HS-27A (cell line): ENCODE measurements around the gene CGB5.
"Not testable (repeated sequence)": the region's sequence is repeated elsewhere in the genome, so short reads cannot be mapped to it uniquely, and the experiment has no call there.

Experiments used
- DNase-seq: peaks from one replicate; pipeline ENCODE4 v3.0.0-alpha.2; 2012; ENCODE audit warnings: low read depth, missing footprints

CGB5 gene

GRCh38 chr19:49020931-49021895 is 22.4 kb upstream of the CGB5 start:
- peak; percentile 53 for DNase-seq

GRCh38 chr19:49022116-49022515 is 21.5 kb upstream of the CGB5 start:
- DNase-seq: no peak

- DNase-seq: not testable (repeated sequence)
These were observed 19.4 kb upstream of the CGB5 start, which contains the start of gene CGB3 for GRCh38 chr19:49024233-49024632. Gene CGB3 (minus strand): TSS chr19:49024333. CDS start chr19:49023971, 362 bp downstream.

- DNase-seq: not testable (repeated sequence)
These were observed 18.6 kb upstream of the CGB5 start for GRCh38 chr19:49025088-49025487.

- DNase-seq: not testable (repeated sequence)
These were observed 18.0 kb upstream of the CGB5 start for GRCh38 chr19:49025599-49025998.

GRCh38 chr19:49028686-49029085 is 15.0 kb upstream of the CGB5 start:
- DNase-seq: not testable (repeated sequence)

GRCh38 chr19:49029749-49030148 is 13.9 kb upstream of the CGB5 start:
- not testable (repeated sequence) for DNase-seq

GRCh38 chr19:49030323-49030722 is 13.3 kb upstream of the CGB5 start:
- not testable (repeated sequence) for DNase-seq

GRCh38 chr19:49031642-49032301 is 11.9 kb upstream of the CGB5 start, which contains the start of gene CGB2:
Gene CGB2 (plus strand): TSS chr19:49031890. CDS start chr19:49032096, 206 bp downstream.
- DNase-seq: not testable (repeated sequence)

- DNase-seq: not testable (repeated sequence)
These were observed 6.8 kb upstream of the CGB5 start, which contains the start of gene CGB1 for GRCh38 chr19:49036815-49037214. Gene CGB1 (minus strand): TSS chr19:49036895. CDS start chr19:49036711, 184 bp downstream.

GRCh38 chr19:49038111-49038510 is 5.5 kb upstream of the CGB5 start:
- DNase-seq: not testable (repeated sequence)

- peak; percentile 62 for DNase-seq
These were observed 4.9 kb upstream of the CGB5 start for GRCh38 chr19:49038557-49039276.

GRCh38 chr19:49039736-49040135 is 3.9 kb upstream of the CGB5 start:
- not testable (repeated sequence) for DNase-seq

GRCh38 chr19:49042177-49042576 is 1.5 kb upstream of the CGB5 start:
- DNase-seq: no peak

GRCh38 chr19:49042666-49043065 is 982 bp upstream of the CGB5 start:
- not testable (repeated sequence) for DNase-seq

- DNase-seq: not testable (repeated sequence)
These were observed 5.4 kb downstream of the CGB5 start, which contains the start of gene CGB8 for GRCh38 chr19:49049011-49049410. Gene CGB8 (minus strand): TSS chr19:49049111. CDS start chr19:49048739, 372 bp downstream.

GRCh38 chr19:49049834-49050233 is 6.2 kb downstream of the CGB5 start:
- not testable (repeated sequence) for DNase-seq

GRCh38 chr19:49050376-49051033 is 6.9 kb downstream of the CGB5 start:
- DNase-seq: not testable (repeated sequence)

GRCh38 chr19:49056101-49056901 is 12.7 kb downstream of the CGB5 start:
- DNase-seq: no peak

- not testable (repeated sequence) for DNase-seq
These were observed 13.4 kb downstream of the CGB5 start for GRCh38 chr19:49056902-49057596.
